NCI-H2227 (cell line): ENCODE measurements around the gene MXD3.
"Not testable (repeated sequence)": the region's sequence is repeated elsewhere in the genome, so short reads cannot be mapped to it uniquely, and the experiment has no call there.

ENCODE experiments used
- DNase-seq: peaks from one replicate; lab custom pipeline; 2025; ENCODE audit not compliant: unreplicated experiment; lab: John Stamatoyannopoulos, UW

MXD3 gene, protein sequence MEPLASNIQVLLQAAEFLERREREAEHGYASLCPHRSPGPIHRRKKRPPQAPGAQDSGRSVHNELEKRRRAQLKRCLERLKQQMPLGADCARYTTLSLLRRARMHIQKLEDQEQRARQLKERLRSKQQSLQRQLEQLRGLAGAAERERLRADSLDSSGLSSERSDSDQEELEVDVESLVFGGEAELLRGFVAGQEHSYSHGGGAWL

DNA sequence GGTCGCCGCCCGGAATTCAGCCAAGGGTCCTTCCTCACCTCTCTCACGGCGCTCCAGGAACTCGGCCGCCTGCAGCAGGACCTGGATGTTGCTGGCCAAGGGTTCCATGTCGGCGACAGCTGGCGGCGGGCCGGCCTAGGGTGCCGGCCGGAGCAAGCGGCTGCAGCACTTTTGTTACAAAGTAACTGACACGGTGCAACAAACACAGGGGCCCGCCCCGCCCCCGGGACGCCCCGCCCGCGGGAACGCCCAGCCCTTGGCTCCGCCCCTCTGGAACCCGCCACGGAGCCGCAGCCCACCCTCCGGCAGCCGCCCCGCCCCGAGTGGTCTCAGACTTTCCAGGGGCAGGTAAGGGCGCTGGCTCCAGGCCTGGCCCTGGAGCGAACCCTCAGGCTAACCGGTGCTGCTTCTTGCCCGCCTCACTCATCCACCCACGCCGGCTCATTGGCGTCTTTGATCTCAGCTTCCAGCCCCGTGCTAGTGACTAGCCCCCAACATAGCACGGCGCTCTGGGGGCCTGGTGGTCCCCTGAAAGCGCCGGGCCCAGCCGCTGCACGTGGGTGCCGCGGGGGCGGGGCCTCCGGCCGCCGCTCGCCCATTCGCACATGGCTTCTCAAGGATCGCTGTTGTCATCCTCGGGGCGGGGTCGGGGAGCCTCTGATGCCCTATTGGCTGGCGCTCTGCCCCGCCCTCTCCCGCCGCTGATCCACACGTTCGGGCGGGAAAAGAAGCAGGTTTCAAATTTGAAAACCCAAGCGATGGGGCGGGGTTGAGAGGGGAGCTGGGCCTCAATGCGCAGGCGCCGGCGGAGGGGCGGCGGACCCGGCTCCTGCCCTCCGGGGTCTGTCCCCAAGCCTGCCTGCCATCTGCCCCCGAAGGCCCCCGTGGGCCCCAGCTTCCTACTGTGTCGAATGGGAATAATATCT is at the start of gene MXD3:
Gene MXD3 (minus strand): TSS at position 176 of the 926 bp plus-strand sequence. CDS start 68 bp downstream, at position 108.
- peak; percentile 96 for DNase-seq

GRCh38 chr5:177360740-177361139 is 49.0 kb upstream of the MXD3 start:
- not testable (repeated sequence) for DNase-seq

- DNase-seq, result no peak
Measured at GRCh38 chr5:177359860-177360259, 48.2 kb upstream of the MXD3 start.

DNA sequence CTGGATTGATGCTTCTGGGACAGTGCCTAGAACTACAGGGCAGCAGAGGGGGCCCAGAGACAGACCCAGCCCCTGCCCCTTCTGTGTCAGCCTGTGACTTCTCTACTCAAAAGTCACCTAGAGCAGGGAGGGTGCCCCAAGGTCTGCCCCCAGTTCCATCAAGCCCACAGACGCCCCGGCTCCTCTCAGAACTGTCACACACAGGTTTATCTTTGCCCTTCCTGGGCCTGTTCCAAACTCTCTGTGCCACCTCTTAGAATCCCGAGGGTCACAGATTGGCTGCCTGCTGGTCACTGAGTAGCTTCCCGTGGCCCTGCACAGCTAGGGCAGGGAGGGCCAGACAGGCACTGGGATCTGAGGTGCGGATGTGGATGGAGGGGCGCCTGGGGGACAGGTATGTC is 47.8 kb upstream of the MXD3 start:
- no peak for DNase-seq

DNA sequence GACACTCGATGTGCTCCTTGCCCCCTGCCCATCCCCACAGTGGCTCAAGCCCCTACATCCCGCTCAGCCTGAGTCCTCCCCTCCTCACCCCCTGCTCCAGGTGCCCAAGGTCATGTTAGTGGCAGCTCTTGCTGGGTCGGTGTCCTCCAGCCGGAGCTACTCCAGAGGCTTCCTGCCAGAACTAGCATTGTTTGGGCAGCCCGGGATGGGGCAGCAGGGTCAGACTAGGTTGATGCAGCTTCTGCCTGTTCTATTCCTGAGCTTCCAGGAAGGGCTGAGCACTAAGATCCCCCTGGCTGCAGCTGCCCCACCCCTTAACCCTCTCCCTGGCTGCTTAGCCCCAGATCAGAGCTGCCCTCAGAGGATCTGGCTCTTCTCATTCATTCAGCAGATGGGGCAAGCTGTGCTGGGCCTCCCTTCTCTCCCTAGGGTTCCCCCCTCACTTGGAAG is 46.7 kb upstream of the MXD3 start:
- DNase-seq, result no peak

GRCh38 chr5:177357459-177358351 is 46.0 kb upstream of the MXD3 start, which contains the start of gene RGS14:
Gene RGS14, plus strand, starts transcription at chr5:177357924. Its CDS starts 101 bp downstream, at chr5:177358025.
- DNase-seq, result peak; percentile 60

DNA sequence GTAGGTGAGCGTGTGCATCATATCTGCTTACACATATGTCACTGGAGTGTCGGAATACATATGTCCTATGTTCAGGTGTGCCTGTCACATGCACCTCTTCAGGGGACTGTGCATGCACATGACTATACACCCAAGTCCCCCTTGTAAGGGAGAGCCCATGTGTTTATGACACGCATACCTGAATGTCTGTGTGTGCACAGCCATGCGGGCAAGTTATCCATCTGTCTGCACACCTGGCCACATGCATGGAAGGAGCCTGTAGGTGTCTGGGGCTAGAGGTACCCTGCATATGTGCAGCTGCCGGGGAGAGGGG is 45.4 kb upstream of the MXD3 start:
- DNase-seq, result no peak

GRCh38 chr5:177356746-177357145 is 45.0 kb upstream of the MXD3 start:
- DNase-seq, result no peak

DNA sequence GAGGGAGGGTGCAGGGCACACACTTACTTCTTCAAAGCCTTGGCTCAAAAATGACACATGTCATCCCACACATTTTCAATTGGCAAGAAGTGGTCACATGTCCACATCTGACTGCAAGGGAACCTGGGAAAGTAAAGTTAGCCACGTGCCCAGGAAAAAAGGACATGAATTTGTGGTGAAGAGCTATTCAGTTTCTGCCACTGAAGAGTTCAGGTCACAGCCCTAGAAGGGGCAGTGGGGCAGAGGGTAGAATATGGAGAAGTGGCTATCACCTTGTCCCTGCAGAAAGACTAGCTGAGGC is 44.1 kb upstream of the MXD3 start:
- DNase-seq, result no peak

GRCh38 chr5:177355162-177355867 is 43.6 kb upstream of the MXD3 start:
- no peak for DNase-seq

DNA sequence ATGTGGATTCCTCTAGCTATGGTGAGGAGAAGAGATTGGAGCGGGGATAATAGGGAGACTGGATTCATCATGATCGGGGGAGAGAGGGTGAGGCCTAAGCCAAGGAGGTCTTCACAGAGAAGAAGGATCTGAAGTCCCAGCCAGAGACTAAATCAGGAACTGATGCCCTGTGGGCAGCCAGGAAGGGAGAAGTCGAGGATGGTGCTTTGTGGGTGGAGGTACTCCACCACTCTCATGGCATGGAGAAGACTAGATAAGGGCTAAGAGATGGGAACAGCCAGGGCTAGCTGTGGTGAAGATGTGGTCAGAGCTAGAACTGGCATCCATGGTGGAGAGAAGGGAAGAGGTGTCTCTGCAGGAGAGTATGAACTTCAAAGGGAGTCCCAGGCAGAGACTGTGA is 43.0 kb upstream of the MXD3 start:
- no peak for DNase-seq

DNA sequence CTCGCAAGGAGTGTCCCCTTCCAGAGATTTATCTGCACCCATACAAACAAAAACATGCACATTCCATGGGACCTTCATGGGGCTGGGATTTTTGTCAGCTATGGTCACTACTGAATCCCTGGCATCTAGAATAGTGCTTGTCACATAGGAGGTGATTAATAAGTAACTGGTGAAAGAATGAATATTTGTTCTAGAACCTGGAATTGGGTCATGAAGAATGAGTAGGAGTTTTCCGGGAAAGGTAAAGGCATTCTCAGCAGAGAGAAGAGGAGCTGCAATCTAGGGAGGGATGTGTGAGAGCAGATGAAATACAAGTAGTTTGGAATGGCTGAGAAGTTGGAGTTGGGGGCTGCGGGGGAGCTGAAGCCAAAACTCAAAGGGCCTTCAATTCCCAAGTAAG is 42.6 kb upstream of the MXD3 start:
- no peak for DNase-seq

DNA sequence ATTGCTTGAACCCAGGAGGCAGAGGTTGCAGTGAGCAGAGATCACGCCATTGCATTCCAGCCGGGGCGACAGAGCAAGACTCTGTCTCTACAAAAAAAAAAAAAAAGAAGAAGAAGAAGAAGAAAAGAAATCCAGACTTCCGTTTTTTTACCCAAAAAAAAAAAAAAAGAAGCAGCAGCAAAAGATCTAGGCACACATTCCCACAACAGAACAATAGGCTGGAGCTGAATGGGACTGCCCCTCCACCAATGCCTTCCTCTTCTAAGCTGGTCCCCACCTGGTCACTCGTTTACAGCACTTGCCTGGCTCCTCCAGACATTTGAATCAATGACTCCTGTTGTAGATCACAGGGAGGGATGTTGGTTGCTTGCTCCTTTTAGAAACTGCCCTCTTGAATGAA is 41.4 kb upstream of the MXD3 start:
- no peak for DNase-seq

GRCh38 chr5:177351392-177352329 is 40.0 kb upstream of the MXD3 start, which contains the start of gene LMAN2:
Gene LMAN2, minus strand, starts transcription at chr5:177351668. Its CDS starts 21 bp downstream, at chr5:177351647.
- peak; percentile 93 for DNase-seq

GRCh38 chr5:177350776-177351391 is 39.2 kb upstream of the MXD3 start:
- no peak for DNase-seq

- no peak for DNase-seq
Measured at GRCh38 chr5:177349762-177350161, 38.1 kb upstream of the MXD3 start.

GRCh38 chr5:177349362-177349647 is 37.6 kb upstream of the MXD3 start:
- no peak for DNase-seq

DNA sequence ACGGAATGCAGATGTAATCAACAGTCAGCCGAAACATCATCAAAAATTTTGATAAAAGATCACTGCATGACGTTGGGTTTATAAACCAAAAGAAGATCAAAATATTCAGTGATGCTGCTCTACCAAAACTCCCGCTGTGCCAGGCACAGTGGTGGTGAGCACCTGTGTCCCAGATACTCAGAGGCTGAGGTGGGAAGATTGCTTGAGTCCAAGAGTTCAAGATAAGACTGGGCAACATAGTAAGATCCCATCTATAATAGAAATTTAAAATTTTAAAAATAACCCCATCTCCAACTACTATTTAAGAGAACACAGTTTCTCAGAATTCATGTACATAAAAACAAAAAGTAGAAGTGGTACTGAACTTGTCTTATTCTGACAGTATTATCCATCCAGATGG is 36.0 kb upstream of the MXD3 start:
- DNase-seq, result no peak

GRCh38 chr5:177346820-177347219 is 35.1 kb upstream of the MXD3 start:
- no peak for DNase-seq
